Duodenal mucosa (tissue), 2 donors: ENCODE data around the gene NBR1.
"Not testable (repeated sequence)": the region's sequence is repeated elsewhere in the genome, so short reads cannot be mapped to it uniquely, and the experiment has no call there.

Source experiments
- H3K27ac ChIP-seq: one replicate; pipeline ENCODE4 v1.7.0; 2013; ENCODE audit warnings: low read depth, low read length
- H3K27me3 ChIP-seq, 2 donors: one replicate each; pipeline ENCODE4 v1.7.0; 2013; ENCODE audit warnings: low read length in 2 of 2, control low read depth in 1 of 2; ENCODE audit not compliant: insufficient read depth in 2 of 2, control insufficient read depth in 1 of 2
- H3K36me3 ChIP-seq, 2 donors: one replicate each; pipeline ENCODE4 v1.7.0; 2013; ENCODE audit warnings: low read length in 2 of 2, control low read depth in 1 of 2; ENCODE audit not compliant: insufficient read depth in 2 of 2, control insufficient read depth in 1 of 2
- H3K4me1 ChIP-seq, 2 donors: one replicate each; pipeline ENCODE4 v1.7.0; 2013; ENCODE audit warnings: low read length in 2 of 2, control low read depth in 1 of 2; ENCODE audit not compliant: insufficient read depth in 2 of 2, control insufficient read depth in 1 of 2
- H3K4me3 ChIP-seq, 2 donors: one replicate each; pipeline ENCODE4 v1.7.0; 2013; ENCODE audit warnings: low read length in 2 of 2, low read depth in 1 of 2
- H3K9ac ChIP-seq, 2 donors: one replicate each; pipeline ENCODE4 v1.7.0; 2013; ENCODE audit warnings: low read length in 2 of 2, low read depth in 1 of 2
- H3K9me3 ChIP-seq, 2 donors: one replicate each; pipeline ENCODE4 v1.7.0; 2013; ENCODE audit warnings: low read length in 2 of 2, control low read depth in 1 of 2; ENCODE audit not compliant: control insufficient read depth in 1 of 2

NBR1 gene

DNA sequence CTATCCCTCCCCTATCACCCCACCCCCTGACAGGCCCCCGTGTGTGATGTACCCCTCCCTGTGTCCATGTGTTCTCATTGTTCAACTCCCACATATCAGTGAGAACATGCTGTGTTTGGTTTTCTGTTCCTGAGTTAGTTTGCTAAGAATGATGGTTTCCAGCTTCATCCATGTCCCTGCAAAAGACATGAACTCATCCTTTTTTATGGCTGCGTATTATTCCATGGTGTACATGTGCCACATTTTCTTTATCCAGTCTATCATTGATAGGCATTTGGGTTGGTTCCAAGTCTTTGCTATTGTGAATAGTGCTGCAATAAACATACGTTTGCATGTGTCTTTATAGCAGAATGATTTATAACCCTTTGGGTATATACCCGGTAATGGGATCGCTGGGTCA is 15.6 kb downstream of the NBR1 start:
- not testable (repeated sequence) for H3K9me3 ChIP-seq, H3K4me3 ChIP-seq, H3K9ac ChIP-seq, H3K4me1 ChIP-seq, H3K27ac ChIP-seq, H3K27me3 ChIP-seq
- peaks cover 31 to 56% of the 10 kb centered on the region in 2 donors for H3K36me3 ChIP-seq

GRCh38 chr17:43193251-43193650 is 22.2 kb downstream of the NBR1 start:
- peaks cover 66 to 84% of the 10 kb centered on the region in 2 donors for H3K36me3 ChIP-seq

GRCh38 chr17:43199633-43200032 is 28.6 kb downstream of the NBR1 start:
- Histone ChIP-seq H3K4me3 (no peak overlapping the region), H3K36me3 (peaks cover 54 to 88% of the 10 kb centered on the region in 2 donors), H3K27me3 (no peaks in the 10 kb centered on the region), H3K27ac (no peak overlapping the region), H3K4me1 (no peaks in the 10 kb centered on the region), H3K9me3 (no peaks in the 10 kb centered on the region), H3K9ac (no peak overlapping the region)

More at GRCh38 chr17:43193251-43193650, 22.2 kb downstream of the NBR1 start:
- no peaks in the 10 kb centered on the region for H3K27me3 ChIP-seq
- no peaks in the 10 kb centered on the region for H3K9me3 ChIP-seq
- no peaks in the 10 kb centered on the region for H3K4me1 ChIP-seq
- no peak overlapping the region for H3K4me3 ChIP-seq
- H3K9ac ChIP-seq, result no peak overlapping the region
- no peak overlapping the region for H3K27ac ChIP-seq

DNA sequence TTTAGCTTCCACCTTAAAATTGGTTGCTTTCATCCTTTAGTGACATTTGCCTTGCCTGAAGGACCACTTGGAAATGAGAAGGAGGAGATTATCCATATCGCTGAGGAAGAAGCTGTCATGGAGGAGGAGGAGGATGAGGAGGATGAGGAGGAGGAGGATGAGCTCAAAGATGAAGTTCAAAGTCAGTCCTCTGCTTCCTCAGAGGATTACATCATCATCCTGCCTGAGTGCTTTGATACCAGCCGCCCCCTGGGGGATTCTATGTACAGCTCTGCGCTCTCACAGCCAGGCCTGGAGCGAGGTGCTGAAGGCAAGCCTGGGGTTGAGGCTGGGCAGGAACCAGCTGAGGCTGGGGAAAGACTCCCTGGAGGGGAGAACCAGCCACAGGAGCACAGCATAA is 29.1 kb downstream of the NBR1 start:
- no peaks in the 10 kb centered on the region for H3K27me3 ChIP-seq
- no peak overlapping the region for H3K4me3 ChIP-seq
- peaks cover 49 to 88% of the 10 kb centered on the region in 2 donors for H3K36me3 ChIP-seq
- no peak overlapping the region for H3K27ac ChIP-seq
- no peak overlapping the region for H3K9ac ChIP-seq
- no peaks in the 10 kb centered on the region for H3K4me1 ChIP-seq
- H3K9me3 ChIP-seq, result no peaks in the 10 kb centered on the region

DNA sequence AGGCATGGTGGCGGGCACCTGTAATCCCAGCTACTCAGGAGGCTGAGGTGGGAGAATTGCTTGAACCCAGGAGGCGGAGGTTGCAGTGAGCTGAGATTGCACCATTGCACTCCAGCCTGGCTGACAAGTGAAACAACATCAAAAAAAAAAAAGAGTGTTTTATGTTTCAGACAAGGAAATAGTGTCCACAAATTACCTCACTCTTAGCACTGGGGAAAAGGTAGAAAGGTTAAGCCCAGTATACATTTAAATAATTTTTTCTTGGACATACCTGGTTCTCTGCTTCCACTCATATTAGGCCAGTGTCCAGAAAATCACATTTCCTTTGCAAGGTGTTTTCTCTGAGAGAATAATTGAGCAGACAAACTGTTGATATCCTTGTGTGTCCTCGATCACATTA is 32.0 kb downstream of the NBR1 start:
- not testable (repeated sequence) for H3K4me1 ChIP-seq, H3K9me3 ChIP-seq, H3K27me3 ChIP-seq, H3K9ac ChIP-seq, H3K4me3 ChIP-seq, H3K27ac ChIP-seq
- H3K36me3 ChIP-seq, result peaks cover 44 to 77% of the 10 kb centered on the region in 2 donors

GRCh38 chr17:43210576-43210975 is 39.6 kb downstream of the NBR1 start:
- Histone ChIP-seq H3K4me3 (peak overlapping the region in 1 of 2 donors; percentile 87), H3K36me3 (peaks cover 20 to 35% of the 10 kb centered on the region in 2 donors), H3K9me3 (no peaks in the 10 kb centered on the region), H3K27me3 (no peaks in the 10 kb centered on the region), H3K27ac (no peak overlapping the region), H3K9ac (peak overlapping the region; percentile 58 to 93), H3K4me1 (peaks cover 23 to 28% of the 10 kb centered on the region in 2 donors)

GRCh38 chr17:43211123-43211479 is 40.1 kb downstream of the NBR1 start:
- Histone ChIP-seq H3K4me1 (peaks cover 23 to 30% of the 10 kb centered on the region in 2 donors), H3K27me3 (no peaks in the 10 kb centered on the region), H3K9ac (peak overlapping the region; percentile 58 to 93), H3K4me3 (peak overlapping the region; percentile 87 to 90), H3K36me3 (peaks cover 24 to 39% of the 10 kb centered on the region in 2 donors), H3K9me3 (no peaks in the 10 kb centered on the region), H3K27ac (peak overlapping the region; percentile 35)

- peaks cover 23 to 34% of the 10 kb centered on the region in 2 donors for H3K4me1 ChIP-seq
- H3K4me3 ChIP-seq, result peak within 1 kb of the TSS; percentile 87 to 90
- H3K9ac ChIP-seq, result peak within 1 kb of the TSS; percentile 92 to 93
- H3K9me3 ChIP-seq, result no peaks in the 10 kb centered on the region
- H3K27me3 ChIP-seq, result no peaks in the 10 kb centered on the region
- peak within 1 kb of the TSS; percentile 78 for H3K27ac ChIP-seq
- peaks cover 24 to 46% of the 10 kb centered on the region in 2 donors for H3K36me3 ChIP-seq
Measured at GRCh38 chr17:43211480-43212402, 40.7 kb downstream of the NBR1 start, which contains the start of gene TMEM106A. TMEM106A (plus strand) TSS chr17:43211875; CDS start chr17:43213042, 1,167 bp downstream.

GRCh38 chr17:43212641-43213490 is 41.9 kb downstream of the NBR1 start:
- Histone ChIP-seq H3K27ac (peak overlapping the region; percentile 78), H3K9me3 (no peaks in the 10 kb centered on the region), H3K36me3 (peaks cover 15 to 42% of the 10 kb centered on the region in 2 donors), H3K9ac (peak overlapping the region; percentile 92 to 93), H3K4me3 (peak overlapping the region; percentile 87 to 90), H3K27me3 (no peaks in the 10 kb centered on the region), H3K4me1 (peaks cover 23 to 34% of the 10 kb centered on the region in 2 donors)

DNA sequence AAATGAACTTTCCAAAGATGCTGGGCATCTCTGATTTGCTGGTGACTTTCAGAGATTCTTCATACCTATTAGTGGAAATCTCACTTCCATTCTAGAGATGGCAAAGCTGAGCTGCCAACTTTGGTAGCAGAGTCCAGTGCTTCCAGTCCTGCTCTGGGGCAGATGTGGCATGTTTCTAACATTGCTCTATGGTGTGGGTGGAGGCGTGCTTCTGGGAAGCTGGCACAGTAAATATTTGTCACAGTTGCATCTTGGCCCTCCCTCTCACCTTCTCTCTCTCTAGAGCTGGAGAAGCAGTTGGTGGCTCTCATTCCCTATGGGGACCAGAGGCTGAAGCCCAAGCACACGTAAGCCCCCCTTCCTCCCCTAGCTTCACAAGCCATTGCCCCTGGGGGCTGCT is 42.5 kb downstream of the NBR1 start:
- H3K9ac ChIP-seq, result peak overlapping the region in 1 of 2 donors; percentile 0
- H3K4me1 ChIP-seq, result peaks cover 23 to 34% of the 10 kb centered on the region in 2 donors
- H3K27ac ChIP-seq, result no peak overlapping the region
- peak overlapping the region in 1 of 2 donors; percentile 87 for H3K4me3 ChIP-seq
- no peaks in the 10 kb centered on the region for H3K27me3 ChIP-seq
- no peaks in the 10 kb centered on the region for H3K9me3 ChIP-seq
- H3K36me3 ChIP-seq, result peaks cover 12 to 36% of the 10 kb centered on the region in 2 donors
